PFSK-1 (cell line): ENCODE data around the gene FAM168A.

Source experiments
- FOXP2 ChIP-seq: optimal IDR thresholded peaks from 2 replicates; pipeline ENCODE3; 2011; ENCODE audit warnings: borderline replicate concordance, control low read depth, inconsistent platforms; ENCODE audit not compliant: insufficient read depth; ENCODE audit errors: extremely low read length, extremely low read depth
- POLR2AphosphoS5 ChIP-seq: IDR thresholded peaks from 2 replicates; pipeline ENCODE4 v1.6.1; 2012; ENCODE audit warnings: low read depth, mild to moderate bottlenecking, control low read depth, low read length, moderate library complexity
- SIN3A ChIP-seq: IDR thresholded peaks from 2 replicates; pipeline ENCODE4 v1.6.1; 2012; ENCODE audit warnings: mild to moderate bottlenecking, low read length, moderate library complexity, borderline replicate concordance; ENCODE audit not compliant: insufficient read depth
- TAF1 ChIP-seq: IDR thresholded peaks from 2 replicates; pipeline ENCODE4 v1.6.1; 2012; ENCODE audit warnings: low read length, control low read depth, borderline replicate concordance; ENCODE audit not compliant: insufficient read depth
- TF ChIP-seq, protein P1 (sequence below), 2 experiments: IDR thresholded peaks; 2 replicates each; pipeline versions ENCODE4 v1.6.1 to v1.8.0; 2011 to 2012; ENCODE audit warnings: low read depth in 2 of 2, low read length in 2 of 2, control low read depth in 1 of 2, inconsistent platforms in 1 of 2, mild to moderate bottlenecking in 1 of 2, moderate library complexity in 1 of 2; ENCODE audit not compliant: insufficient read depth in 1 of 2

DNA sequence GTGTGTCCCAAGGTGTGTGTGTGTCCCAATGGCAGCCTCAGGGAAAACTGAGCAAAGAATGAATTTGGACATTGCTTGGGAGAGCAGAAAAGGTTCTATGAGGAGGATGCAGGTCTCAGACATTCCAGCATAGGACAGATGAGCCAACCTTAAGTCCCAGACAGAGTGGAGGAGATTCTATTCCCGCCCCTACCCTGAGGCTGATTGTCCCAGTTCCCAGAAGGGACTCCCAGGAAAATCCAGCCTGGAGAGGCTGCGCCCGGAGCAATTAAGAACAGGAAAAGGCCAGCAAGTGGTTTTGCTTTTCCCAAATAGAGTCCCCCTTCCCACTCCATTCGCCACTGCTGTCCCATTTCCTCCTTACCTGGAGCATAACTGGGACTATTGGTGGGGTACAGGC lies 167.6 kb downstream of the FAM168A start:
- no peak for TF ChIP-seq POLR2AphosphoS5
- no peak for TF ChIP-seq TAF1
- TF ChIP-seq, protein P1, sequence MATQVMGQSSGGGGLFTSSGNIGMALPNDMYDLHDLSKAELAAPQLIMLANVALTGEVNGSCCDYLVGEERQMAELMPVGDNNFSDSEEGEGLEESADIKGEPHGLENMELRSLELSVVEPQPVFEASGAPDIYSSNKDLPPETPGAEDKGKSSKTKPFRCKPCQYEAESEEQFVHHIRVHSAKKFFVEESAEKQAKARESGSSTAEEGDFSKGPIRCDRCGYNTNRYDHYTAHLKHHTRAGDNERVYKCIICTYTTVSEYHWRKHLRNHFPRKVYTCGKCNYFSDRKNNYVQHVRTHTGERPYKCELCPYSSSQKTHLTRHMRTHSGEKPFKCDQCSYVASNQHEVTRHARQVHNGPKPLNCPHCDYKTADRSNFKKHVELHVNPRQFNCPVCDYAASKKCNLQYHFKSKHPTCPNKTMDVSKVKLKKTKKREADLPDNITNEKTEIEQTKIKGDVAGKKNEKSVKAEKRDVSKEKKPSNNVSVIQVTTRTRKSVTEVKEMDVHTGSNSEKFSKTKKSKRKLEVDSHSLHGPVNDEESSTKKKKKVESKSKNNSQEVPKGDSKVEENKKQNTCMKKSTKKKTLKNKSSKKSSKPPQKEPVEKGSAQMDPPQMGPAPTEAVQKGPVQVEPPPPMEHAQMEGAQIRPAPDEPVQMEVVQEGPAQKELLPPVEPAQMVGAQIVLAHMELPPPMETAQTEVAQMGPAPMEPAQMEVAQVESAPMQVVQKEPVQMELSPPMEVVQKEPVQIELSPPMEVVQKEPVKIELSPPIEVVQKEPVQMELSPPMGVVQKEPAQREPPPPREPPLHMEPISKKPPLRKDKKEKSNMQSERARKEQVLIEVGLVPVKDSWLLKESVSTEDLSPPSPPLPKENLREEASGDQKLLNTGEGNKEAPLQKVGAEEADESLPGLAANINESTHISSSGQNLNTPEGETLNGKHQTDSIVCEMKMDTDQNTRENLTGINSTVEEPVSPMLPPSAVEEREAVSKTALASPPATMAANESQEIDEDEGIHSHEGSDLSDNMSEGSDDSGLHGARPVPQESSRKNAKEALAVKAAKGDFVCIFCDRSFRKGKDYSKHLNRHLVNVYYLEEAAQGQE (IDR thresholded peaks at IDR 0.05; ENCODE audit: insufficient read depth in 1 of 2, low read depth in 2 of 2, low read length in 2 of 2) = no peak
- TF ChIP-seq SIN3A = no peak
- no peak for TF ChIP-seq FOXP2
